HG02943 (cell line): ENCODE measurements around the gene TSC22D4.
"Not testable (repeated sequence)": the region's sequence is repeated elsewhere in the genome, so short reads cannot be mapped to it uniquely, and the experiment has no call there.

Experiments used
- ATAC-seq: cut with Tn5 transposase; IDR thresholded peaks from one replicate; pipeline ENCODE4 v1.9.1; 2021; ENCODE audit warnings: mild to moderate bottlenecking, low read depth, moderate library complexity; ENCODE audit not compliant: unreplicated experiment

The TSC22D4 gene

GRCh38 chr7:100478958-100479660, at the start of gene TSC22D4:
Gene TSC22D4, minus strand, starts transcription at chr7:100479214. Its CDS starts 1,176 bp downstream, at chr7:100478038.
- ATAC-seq: peak; percentile 61

DNA sequence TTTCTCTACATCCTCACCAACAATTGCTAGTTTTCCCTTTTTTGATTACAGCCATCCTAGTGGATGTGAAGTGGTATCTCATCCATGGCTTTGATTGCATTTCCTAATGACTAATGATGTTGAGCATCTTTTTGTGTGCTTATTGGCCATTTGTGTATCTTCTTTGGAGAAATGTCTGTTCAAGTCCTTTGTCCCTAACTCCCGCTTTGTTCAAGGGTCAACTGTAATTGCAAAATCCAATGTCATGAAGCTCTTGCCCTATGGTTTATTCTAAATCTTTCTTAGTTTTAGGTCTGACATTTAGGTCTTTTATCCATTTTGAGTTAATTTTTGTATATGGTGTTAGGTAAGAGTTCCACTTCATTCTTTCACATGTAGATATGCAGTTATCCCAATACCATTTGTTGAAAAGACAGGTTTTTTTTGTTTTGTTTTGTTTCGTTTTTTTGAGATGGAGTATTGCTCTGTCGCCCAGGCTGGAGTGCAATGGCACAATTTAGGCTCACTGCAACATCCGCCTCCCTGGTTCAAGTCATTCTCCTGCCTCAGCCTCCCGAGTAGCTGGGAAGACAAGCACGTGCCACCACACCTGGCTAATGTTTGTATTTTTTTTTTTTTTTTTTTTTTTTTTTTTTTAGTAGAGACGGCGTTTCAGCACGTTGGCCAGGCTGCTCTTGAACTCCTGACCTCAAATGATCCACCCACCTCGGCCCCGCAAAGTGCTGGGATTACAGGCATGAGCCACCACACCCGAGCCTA, 49.3 kb upstream of the TSC22D4 start:
- ATAC-seq: not testable (repeated sequence)

DNA sequence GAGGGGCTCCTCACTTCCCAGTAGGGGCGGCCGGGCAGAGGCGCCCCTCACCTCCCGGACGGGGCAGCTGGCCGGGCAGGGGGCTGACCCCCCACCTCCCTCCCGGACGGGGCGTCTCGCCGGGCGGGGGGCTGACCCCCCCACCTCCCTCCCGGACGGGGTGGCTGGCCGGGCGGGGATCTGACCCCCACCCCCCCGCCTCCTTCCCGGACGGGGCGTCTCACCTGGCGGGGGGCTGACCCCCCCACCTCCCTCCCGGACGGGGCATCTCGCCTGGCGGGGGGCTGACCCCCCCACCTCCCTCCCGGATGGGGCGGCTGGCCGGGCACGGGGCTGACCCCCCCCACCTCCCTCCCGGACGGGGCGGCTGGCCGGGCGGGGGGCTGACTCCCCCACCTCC, 44.2 kb upstream of the TSC22D4 start:
- ATAC-seq: not testable (repeated sequence)

DNA sequence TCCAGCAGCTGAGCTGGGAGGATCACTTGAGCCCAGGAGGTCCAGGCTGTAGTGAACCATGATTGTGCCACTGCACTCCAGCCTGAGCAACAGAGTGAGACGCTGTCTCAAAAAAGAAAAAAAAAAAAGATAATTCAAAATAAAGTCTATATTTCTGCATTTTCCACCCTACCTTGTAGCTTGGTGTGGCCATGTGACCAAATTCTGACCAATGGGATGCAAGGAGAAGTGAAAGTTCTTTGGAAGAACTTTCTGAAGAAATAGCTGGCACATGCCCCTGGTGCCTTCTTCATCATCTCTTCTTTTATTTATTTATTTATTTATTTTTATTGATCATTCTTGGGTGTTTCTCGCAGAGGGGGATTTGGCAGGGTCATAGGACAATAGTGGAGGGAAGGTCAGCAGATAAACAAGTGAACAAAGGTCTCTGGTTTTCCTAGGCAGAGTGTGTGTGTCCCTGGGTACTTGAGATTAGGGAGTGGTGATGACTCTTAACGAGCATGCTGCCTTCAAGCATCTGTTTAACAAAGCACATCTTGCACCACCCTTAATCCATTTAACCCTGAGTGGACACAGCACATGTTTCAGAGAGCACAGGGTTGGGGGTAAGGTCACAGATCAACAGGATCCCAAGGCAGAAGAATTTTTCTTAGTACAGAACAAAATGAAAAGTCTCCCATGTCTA, 43.0 kb upstream of the TSC22D4 start:
- not testable (repeated sequence) for ATAC-seq

DNA sequence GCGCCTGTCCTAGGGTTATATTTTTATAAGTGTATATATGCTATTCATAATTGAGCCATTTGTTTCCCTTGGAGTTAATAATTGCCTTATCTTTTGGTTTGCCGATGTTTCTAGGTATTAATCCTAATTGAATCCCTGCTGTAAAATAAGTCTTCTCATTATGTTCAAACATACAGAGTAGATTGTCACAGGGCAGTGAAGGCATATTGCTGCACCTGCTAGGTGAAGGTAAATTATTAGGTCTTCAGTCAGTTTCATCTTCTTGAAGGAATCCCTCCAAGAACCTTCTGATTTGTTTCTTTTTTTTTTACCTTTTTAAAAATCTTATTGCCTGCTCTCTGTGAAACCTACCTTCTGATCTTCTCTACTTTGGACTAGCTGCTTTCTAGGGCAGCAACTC, 42.1 kb upstream of the TSC22D4 start:
- ATAC-seq: no peak

DNA sequence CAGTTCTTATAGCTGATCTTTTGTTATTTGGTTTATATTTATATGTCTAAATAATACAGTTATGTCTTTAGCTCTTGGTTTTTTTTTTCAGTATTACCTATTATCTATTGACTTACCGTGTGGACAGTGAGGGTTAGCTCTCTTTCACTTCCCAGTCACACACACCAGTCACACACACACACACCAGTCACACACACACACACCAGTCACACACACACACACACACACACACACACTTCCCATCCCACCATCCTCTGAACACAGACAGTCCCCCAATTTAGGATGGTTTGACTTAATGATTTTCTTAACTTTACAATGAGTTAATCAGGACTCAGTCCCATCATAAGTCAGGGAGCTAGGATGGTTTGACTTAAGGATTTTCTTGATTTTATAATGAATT, 41.1 kb upstream of the TSC22D4 start:
- ATAC-seq: no peak

GRCh38 chr7:100519580-100519979, 40.6 kb upstream of the TSC22D4 start:
- ATAC-seq: no peak

DNA sequence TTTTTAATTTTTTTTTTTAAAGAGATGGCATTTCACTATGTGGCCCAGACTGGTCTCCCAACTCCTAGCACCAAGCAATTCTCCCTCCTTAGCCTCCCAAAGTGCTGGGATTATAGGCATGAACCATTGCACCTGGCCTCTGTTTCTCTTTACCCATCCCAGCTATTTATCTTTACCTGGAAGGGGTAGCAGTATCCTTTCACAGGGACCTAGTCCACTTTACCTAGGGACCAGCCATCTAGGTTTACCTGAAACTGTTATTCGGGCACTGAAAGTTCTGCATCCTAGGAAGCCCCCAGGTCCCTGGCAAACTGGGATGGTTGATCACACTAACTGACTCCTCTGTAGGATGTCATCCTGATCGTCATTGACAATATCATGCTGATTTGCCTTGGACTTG, 38.3 kb upstream of the TSC22D4 start:
- no peak for ATAC-seq

- ATAC-seq: no peak
Observed at GRCh38 chr7:100516135-100516812, 37.3 kb upstream of the TSC22D4 start.

- no peak for ATAC-seq
Observed at GRCh38 chr7:100515072-100515532, 36.1 kb upstream of the TSC22D4 start.

DNA sequence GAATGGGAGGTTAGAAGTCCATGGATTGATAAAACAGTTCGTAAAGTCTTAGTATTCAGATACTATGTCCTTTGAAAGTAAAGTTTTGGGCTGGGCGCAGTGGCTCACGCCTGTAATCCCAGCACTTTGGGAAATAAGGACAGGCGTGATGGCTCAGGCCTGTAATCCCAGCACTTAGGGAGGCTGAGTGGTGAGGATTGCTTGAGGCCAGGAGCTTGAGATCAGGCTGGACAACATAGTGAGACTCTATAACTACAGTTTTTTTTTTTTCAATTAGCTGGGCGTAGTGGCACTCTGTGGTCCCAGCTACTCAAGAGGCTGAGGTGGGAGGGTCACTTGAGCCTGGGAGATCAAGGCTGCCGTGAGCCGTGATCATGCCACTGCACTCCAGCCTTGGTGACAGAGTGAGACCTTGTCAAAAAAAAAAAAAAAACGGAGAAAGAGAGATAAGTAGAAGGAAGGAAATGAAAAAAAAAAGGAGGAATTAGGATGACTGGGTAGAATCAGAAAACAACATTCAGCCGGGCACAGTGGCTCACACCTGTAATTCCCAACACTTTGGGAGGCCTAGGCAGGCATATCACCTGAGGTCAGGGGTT, 34.3 kb upstream of the TSC22D4 start:
- no peak for ATAC-seq

GRCh38 chr7:100510437-100511239, 31.6 kb upstream of the TSC22D4 start:
- no peak for ATAC-seq

DNA sequence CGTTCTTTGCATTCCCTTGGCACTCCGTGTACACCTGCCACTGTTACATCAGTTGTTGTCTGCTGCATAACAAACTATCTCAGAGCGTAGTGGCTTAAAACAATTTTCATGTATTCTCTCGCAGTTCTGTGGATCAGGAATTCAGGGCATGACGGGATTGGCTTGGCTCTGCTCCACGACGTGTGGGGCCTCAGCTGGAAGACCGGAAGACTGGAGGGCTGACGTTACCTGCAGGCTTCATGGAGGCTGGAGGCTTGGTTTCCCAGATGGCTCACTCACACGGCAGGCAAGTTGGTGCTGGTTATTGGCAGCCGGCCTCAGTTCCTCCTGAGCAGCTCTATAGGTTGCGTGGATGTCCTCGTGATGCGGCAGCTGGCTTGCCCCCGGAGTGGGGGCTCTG, 30.2 kb upstream of the TSC22D4 start:
- no peak for ATAC-seq

DNA sequence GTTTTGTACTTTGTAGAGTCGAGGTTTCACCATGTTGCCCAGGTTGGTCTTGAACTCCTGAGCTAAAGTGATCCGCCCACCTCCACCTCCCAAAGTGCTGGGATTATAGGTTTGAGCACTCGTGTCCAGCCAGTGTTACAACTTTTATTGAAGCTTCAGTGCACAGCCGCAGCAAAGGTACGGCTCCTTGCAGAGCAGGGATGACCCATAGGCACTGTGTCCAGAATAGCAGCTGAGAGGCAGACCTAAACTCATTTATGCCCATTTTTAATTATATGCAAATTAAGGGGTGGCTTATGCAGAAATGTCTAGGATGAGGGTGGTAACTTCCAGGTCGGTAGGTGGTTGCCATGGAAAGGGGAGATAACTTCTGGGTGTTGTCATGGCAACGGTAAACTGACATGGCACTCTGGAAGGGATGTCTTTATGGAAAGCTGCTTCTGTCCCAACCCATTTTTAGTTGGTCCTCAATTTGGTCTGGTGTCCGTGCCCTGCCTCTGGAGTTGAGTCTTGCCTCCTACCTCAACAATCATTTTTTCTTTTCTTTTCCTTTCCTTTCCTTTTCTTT, 27.4 kb upstream of the TSC22D4 start:
- no peak for ATAC-seq

DNA sequence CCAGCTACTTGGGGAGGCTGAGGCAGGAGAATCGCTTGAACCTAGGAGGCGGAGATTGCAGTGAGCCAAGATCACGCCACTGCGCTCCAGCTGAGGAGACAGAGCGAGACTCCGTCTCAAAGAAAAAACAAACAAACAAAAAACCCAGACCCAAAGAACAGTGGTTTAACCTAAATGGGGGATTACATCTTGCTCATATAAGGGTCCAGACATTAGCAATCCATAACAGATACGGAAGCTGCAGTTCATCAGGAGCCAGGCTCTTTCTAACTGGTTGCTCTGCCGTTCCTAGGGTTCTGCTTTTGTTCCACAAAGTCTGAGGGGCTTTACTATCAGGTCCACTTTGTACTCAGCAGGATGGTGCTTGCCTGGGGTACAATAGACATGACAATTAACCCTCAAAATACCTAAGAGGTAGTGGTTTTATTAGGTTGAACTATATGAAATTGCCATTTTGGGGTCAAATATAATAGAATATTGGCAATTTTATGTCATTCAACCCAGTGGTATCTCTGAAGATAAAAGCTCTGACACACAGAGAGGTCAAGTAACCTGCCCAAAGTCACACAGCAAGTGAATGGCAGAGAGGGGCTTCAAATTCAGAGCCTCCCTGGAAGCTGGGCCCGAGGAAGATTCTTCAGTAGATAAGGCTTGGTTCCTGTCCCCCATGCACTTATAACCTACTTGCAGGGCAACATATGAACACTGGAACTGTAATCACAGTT, 26.0 kb upstream of the TSC22D4 start:
- no peak for ATAC-seq

DNA sequence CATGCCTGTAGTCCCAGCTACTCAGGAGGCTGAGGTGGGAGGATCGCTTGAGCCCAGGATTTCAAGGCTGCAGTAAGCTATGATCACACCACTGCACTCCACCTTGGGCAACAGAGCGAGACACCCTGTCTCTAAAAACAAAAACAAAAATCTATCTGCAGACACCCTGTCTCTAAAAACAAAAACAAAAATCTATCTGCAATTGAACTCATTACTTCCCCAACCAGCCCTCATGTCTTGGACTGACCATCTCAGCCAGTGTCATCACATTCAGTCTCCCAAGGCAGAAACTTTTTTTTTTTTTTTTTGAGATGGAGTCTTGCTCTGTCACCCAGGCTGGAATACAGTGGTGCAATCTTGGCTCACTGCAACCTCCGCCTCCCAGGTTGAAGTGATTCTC, 25.0 kb upstream of the TSC22D4 start:
- ATAC-seq: not testable (repeated sequence)

GRCh38 chr7:100500743-100501142, 21.7 kb upstream of the TSC22D4 start:
- ATAC-seq: not testable (repeated sequence)

GRCh38 chr7:100496509-100496908, 17.5 kb upstream of the TSC22D4 start:
- no peak for ATAC-seq
